Kidney epithelial cell (primary cell): ENCODE measurements around the gene ABT1. TPM values are rescaled to one million over a fixed set of nuclear protein-coding genes. Genes with fewer than 3 reads are reported as not detected.

Experiments
- DNase-seq: peaks from one replicate; pipeline ENCODE4 v3.0.0-alpha.2; 2010; ENCODE audit warnings: low read depth
- H3K27me3 ChIP-seq: 2 replicates; pipeline ENCODE4 v1.6.0; 2011; ENCODE audit warnings: low read length; ENCODE audit not compliant: control insufficient read depth, insufficient read depth
- H3K36me3 ChIP-seq: 2 replicates; pipeline ENCODE4 v1.5.1; 2011; ENCODE audit warnings: low read length; ENCODE audit not compliant: control insufficient read depth, insufficient read depth
- H3K4me3 ChIP-seq: 2 replicates; pipeline ENCODE4 v1.5.1; 2011; ENCODE audit warnings: low read depth, mild to moderate bottlenecking, control low read depth, low read length
- total RNA-seq: library from RNA; depleted of rRNA; stranded (reverse); fragments of >200 nt; gene quantifications from 2 replicates; pipeline ENCODE4 v1.2.3, GENCODE V29; 2015
- TF ChIP-seq, protein P1 (sequence below): IDR thresholded peaks from 2 replicates; pipeline ENCODE4 v1.5.1; 2011; ENCODE audit warnings: mild to moderate bottlenecking, moderate library complexity, low read length, control low read depth, inconsistent platforms; ENCODE audit not compliant: insufficient read depth, poor library complexity, severe bottlenecking

The ABT1 gene
- total RNA-seq, 1 donor from 2014 or later: 20.7 TPM

GRCh38 chr6:26594131-26594498 is 2.6 kb upstream of the ABT1 start:
- TF ChIP-seq, protein P1, sequence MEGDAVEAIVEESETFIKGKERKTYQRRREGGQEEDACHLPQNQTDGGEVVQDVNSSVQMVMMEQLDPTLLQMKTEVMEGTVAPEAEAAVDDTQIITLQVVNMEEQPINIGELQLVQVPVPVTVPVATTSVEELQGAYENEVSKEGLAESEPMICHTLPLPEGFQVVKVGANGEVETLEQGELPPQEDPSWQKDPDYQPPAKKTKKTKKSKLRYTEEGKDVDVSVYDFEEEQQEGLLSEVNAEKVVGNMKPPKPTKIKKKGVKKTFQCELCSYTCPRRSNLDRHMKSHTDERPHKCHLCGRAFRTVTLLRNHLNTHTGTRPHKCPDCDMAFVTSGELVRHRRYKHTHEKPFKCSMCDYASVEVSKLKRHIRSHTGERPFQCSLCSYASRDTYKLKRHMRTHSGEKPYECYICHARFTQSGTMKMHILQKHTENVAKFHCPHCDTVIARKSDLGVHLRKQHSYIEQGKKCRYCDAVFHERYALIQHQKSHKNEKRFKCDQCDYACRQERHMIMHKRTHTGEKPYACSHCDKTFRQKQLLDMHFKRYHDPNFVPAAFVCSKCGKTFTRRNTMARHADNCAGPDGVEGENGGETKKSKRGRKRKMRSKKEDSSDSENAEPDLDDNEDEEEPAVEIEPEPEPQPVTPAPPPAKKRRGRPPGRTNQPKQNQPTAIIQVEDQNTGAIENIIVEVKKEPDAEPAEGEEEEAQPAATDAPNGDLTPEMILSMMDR: no peak
- Histone ChIP-seq H3K27me3 (peaks cover 2% of the 10 kb centered on the region), H3K36me3 (no peaks in the 10 kb centered on the region), H3K4me3 (no peak overlapping the region)
- DNase-seq: no peak

DNA sequence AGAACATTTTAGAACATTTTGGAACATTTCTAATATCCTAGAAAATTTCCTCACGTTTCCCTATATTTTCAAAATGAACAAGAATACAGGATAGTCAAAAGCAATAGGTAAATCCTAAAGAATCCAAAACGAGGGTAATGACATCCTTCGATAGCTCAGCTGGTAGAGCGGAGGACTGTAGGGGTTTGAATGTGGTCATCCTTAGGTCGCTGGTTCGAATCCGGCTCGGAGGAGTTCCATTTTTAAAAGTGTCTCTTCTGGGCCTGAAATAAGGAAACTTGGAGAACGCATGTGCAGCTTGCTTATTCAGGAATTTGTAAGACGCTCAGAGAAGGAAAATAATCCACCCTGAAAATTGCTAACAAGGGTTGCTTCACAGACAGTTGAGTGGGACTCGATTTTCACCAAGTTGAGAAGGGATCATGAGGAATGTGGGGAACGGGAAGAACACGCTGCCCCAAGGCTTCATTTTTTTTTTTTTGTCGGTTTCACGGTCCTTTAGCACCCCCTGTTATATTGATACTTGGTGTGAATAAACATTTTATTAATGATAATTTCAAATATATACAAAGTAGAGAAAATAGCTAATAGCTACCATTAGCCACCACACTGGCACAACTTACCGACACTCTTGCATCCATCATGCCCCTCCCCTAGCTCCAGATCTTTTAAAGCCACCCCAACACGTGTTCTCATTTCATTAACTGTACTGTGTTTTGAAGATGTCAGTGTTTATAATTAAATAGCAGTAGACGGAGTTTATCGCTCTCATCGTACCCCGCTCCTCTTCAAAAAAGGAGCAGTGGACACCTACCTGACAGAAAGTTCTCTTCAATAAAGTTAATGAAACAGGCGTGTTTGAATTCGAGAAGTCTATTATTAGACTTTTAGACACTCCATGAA is 1.8 kb upstream of the ABT1 start:
- Histone ChIP-seq H3K36me3 (no peaks in the 10 kb centered on the region), H3K27me3 (peaks cover 2% of the 10 kb centered on the region), H3K4me3 (peak overlapping the region; percentile 41)
- TF ChIP-seq, protein P1: no peak
- DNase-seq: no peak

DNA sequence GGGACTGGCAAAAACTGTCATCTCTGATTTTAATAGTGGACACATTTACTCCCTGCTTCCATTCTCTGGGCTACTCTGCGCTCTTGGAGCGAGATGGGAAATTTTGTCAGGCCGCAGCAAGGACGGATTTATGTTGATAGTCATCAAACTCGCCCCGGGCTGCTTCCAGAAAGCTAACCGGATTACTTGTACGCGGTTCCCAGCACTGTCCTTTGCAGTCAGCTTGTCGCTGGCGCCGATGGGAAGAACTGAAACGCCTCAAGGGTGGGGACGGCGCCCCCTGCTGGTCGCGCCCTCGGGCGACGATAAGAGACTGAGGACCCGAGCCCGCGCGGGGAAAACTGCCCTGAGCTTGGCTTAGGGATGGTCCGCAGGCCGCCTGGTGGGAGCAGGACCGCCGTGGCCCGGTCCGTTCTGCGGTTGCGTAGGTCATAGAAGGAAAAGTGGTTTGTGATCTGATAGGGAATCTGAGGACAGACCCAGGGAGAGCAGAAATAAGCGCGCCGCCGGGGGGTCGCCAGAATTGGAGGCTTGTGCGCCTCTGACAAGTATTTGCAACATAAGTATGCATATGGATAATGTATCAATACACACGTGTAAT is 984 bp upstream of the ABT1 start:
- Histone ChIP-seq H3K36me3 (no peaks in the 10 kb centered on the region), H3K4me3 (peak overlapping the region; percentile 41), H3K27me3 (peaks cover 2% of the 10 kb centered on the region)
- TF ChIP-seq, protein P1: peak; percentile 98
- DNase-seq: peak; percentile 49

DNA sequence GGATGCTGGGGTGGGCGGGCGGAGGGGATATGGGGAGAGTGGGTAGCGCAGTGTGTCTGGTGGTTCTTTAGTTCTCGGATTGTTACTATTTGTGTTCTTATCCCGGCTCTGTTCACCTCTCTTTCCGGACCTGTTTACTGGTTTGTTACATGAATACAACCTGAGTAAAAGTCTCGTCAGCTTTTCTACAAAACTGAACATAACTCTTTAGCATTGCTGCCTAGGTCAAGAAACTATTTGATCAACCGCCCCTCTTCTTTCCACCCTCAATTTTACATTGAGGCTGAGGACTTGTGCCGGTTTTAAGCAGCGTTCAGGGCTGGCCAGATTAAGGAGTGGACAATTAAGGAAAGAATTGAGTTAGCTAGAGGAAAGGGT is 625 bp downstream of the ABT1 start:
- no peaks in the 10 kb centered on the region for H3K36me3 ChIP-seq
- H3K27me3 ChIP-seq: peaks cover 2% of the 10 kb centered on the region
- TF ChIP-seq, protein P1: no peak
- no peak for DNase-seq
- peak overlapping the region; percentile 93 for H3K4me3 ChIP-seq

DNA sequence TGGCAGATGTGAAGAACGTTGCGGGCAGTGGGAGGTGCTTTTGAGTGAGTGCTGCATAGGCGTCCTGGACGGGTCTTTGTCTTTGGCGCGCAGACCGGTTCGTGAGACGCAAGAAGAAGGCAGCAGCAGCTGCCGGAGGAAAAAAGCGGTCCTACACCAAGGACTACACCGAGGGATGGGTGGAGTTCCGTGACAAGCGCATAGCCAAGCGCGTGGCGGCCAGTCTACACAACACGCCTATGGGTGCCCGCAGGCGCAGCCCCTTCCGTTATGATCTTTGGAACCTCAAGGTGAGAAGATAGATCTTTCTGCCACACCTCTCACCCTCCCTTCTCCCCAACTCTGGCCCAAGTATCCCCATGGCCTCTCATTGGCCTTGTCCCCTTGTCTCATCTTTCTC is 1.1 kb downstream of the ABT1 start:
- Histone ChIP-seq H3K4me3 (peak overlapping the region; percentile 93), H3K27me3 (peaks cover 2% of the 10 kb centered on the region), H3K36me3 (no peaks in the 10 kb centered on the region)
- TF ChIP-seq, protein P1: no peak
- DNase-seq: no peak
